Left lung (tissue), 10 donors: Measurements from ENCODE around the gene SLC7A6OS. TPM values are rescaled to one million over a fixed set of nuclear protein-coding genes. Genes with fewer than 3 reads are reported as not detected.

Experiments
- ATAC-seq: fragments of 200-7000 bp; cut with Tn5 transposase; one replicate; pipeline ENCODE4 v1.9.1; 2020; ENCODE audit warnings: moderate library complexity
- DNase-seq, 4 donors: peaks; one replicate each; pipeline ENCODE4 v3.0.0-alpha.2; 2013 to 2020
- H3K27ac ChIP-seq, 2 donors: fragments of 200-600 bp; sonication (generic) in 1 of 2; one replicate each; pipeline versions ENCODE4 v1.5.0 to v1.8.0; 2020 to 2021
- H3K27me3 ChIP-seq, 2 donors: fragments of 200-600 bp; sonication (generic) in 1 of 2; one replicate each; pipeline versions ENCODE4 v1.5.0 to v1.8.0; 2020 to 2021
- H3K36me3 ChIP-seq, 2 donors: fragments of 200-600 bp; sonication (generic) in 1 of 2; one replicate each; pipeline versions ENCODE4 v1.5.0 to v1.8.0; 2020 to 2021
- H3K4me1 ChIP-seq, 2 donors: fragments of 200-600 bp; one replicate each; pipeline ENCODE4 v1.8.0; 2021
- H3K4me3 ChIP-seq, 2 donors: fragments of 200-600 bp; sonication (generic) in 1 of 2; one replicate each; pipeline versions ENCODE4 v1.5.0 to v1.8.0; 2020 to 2021; ENCODE audit warnings: mild to moderate bottlenecking in 1 of 2
- H3K9me3 ChIP-seq, 2 donors: fragments of 200-600 bp; sonication (generic) in 1 of 2; one replicate each; pipeline versions ENCODE4 v1.5.0 to v1.8.0; 2020 to 2021
- intact Hi-C, 2 donors: fragments of 100-400 bp; cut with DNase I; formaldehyde crosslinking; loops; one replicate each; pipeline versions ENCODE4 v1.11.2 to v1.14.2; 2022
- polyA plus RNA-seq, 6 donors: library from polyadenylated mRNA; unstranded; fragments of 120-200 nt; gene quantifications; one replicate each; pipeline ENCODE4 v1.2.1, GENCODE V29; 2013; ENCODE audit not compliant: insufficient read length in 6 of 6
- total RNA-seq, 2 donors: library from RNA; stranded (reverse); fragmentation: NEBNext Ultra II Directional; extraction: Animal tissue kit (Norgen Biotek cat#: 25700); gene quantifications; one replicate each; pipeline ENCODE4 v1.2.1, GENCODE V29; 2021
- TF ChIP-seq, protein P1 (sequence below), 2 donors: fragments of 200-600 bp; sonication (generic) in 1 of 2; IDR thresholded peaks; one replicate each; pipeline versions ENCODE4 v1.5.0 to v1.8.0; 2021; ENCODE audit warnings: antibody characterized with exemption in 2 of 2
- donor health status: DM: no; HTN: yes; CAD: no.
- donor health status: DM: no; HTN: no; CAD: no.

SLC7A6OS gene
- total and polyA plus RNA-seq, 8 donors, result 11.7 to 24.4 (median 21.9) TPM

DNA sequence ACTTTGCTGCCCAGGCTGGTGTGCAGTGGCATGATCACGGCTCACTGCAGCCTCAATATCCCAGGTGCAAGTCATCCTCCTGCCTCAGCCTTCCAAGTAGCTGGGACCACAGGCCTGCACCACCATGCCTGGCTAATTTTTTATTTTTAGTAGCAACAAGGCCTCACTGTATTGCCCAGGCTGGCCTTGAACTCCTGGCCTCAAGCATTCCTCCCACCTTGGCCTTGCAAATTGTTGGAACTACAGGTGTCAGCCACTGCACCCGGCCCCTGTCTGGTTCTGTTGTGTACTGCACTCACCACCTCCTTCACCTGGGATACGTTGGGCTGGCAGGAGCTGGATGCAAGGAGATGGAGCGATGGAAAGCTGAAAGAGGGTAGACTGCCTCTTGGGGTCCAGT, 57.0 kb downstream of the SLC7A6OS start:
- DNase-seq, result no peak
- H3K36me3 ChIP-seq, result peaks cover 0 to 85% of the 10 kb centered on the region in 2 donors

DNA sequence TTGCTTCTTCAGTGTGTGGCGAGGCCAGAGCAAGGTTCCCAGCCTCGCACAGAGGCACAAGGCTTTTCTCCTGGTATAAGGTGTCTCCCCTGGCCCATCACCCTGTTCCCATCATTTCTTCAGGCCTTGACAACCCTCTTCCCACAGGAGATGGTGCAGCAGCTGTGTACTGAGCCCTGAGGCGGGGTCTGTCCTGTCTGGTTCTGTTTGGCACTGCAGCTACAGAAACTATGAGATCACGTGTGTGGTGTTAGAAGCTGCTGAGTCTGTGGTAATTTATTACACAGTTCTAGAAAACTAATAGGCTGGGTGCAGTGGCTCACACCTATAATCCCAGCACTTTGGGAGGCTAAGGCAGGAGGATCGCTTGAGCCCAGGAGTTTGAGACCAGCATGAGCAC, 58.4 kb downstream of the SLC7A6OS start:
- DNase-seq (no peak), ATAC-seq (no peak)
- H3K9me3 ChIP-seq, result no peaks in the 10 kb centered on the region
- H3K27me3 ChIP-seq, result no peaks in the 10 kb centered on the region
- intact Hi-C loops, result loop anchor here (5.0 to 10.0 kb wide), 2 partner anchors 72 to 260 kb away; no protein-coding TSS in a partner anchor
- H3K4me3 ChIP-seq, result no peak overlapping the region
- TF ChIP-seq, protein P1, sequence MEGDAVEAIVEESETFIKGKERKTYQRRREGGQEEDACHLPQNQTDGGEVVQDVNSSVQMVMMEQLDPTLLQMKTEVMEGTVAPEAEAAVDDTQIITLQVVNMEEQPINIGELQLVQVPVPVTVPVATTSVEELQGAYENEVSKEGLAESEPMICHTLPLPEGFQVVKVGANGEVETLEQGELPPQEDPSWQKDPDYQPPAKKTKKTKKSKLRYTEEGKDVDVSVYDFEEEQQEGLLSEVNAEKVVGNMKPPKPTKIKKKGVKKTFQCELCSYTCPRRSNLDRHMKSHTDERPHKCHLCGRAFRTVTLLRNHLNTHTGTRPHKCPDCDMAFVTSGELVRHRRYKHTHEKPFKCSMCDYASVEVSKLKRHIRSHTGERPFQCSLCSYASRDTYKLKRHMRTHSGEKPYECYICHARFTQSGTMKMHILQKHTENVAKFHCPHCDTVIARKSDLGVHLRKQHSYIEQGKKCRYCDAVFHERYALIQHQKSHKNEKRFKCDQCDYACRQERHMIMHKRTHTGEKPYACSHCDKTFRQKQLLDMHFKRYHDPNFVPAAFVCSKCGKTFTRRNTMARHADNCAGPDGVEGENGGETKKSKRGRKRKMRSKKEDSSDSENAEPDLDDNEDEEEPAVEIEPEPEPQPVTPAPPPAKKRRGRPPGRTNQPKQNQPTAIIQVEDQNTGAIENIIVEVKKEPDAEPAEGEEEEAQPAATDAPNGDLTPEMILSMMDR (IDR thresholded peaks at IDR 0.05), result no peak
- peaks cover 0 to 80% of the 10 kb centered on the region in 2 donors for H3K36me3 ChIP-seq
- no peak overlapping the region for H3K27ac ChIP-seq
- peaks cover 0 to 18% of the 10 kb centered on the region in 2 donors for H3K4me1 ChIP-seq

More for the DNA sequence above, 57.0 kb downstream of the SLC7A6OS start:
- intact Hi-C loops, result loop anchor here (5.0 to 10.0 kb wide), 2 partner anchors 71 to 259 kb away; no protein-coding TSS in a partner anchor
- no peak overlapping the region for H3K27ac ChIP-seq
- H3K27me3 ChIP-seq, result no peaks in the 10 kb centered on the region
- TF ChIP-seq, protein P1 (IDR thresholded peaks at IDR 0.05), result no peak
- peaks cover 0 to 13% of the 10 kb centered on the region in 2 donors for H3K4me1 ChIP-seq
- no peak for ATAC-seq
- H3K9me3 ChIP-seq, result no peaks in the 10 kb centered on the region
- H3K4me3 ChIP-seq, result no peak overlapping the region

DNA sequence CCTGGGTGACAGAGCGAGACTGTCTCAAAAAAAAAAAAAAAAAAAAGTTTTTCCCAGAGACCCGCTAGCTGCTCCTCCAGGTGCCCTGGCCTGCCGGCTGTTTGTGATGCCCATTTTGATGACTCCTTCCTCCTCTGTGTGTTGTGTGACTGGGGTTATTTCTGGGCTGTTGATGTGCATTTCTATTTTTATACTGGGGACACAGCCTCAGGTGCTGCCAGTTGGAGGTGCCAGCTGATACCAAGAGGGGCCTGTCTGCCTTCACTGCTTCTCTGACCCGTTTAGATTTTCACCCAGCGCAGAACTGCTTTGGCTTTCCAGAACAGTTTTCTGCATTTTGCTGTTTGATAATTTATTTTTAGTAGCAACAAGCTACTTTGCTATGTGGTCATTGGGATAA, 58.9 kb downstream of the SLC7A6OS start:
- Histone ChIP-seq H3K9me3 (no peaks in the 10 kb centered on the region), H3K4me1 (peaks cover 0 to 18% of the 10 kb centered on the region in 2 donors), H3K4me3 (no peak overlapping the region), H3K27ac (no peak overlapping the region), H3K36me3 (peaks cover 0 to 77% of the 10 kb centered on the region in 2 donors), H3K27me3 (no peaks in the 10 kb centered on the region)
- no peak for DNase-seq
- TF ChIP-seq, protein P1 (IDR thresholded peaks at IDR 0.05), result no peak
- intact Hi-C loops, result loop anchor here (5.0 to 10.0 kb wide), 2 partner anchors 73 to 260 kb away; no protein-coding TSS in a partner anchor
- no peak for ATAC-seq

DNA sequence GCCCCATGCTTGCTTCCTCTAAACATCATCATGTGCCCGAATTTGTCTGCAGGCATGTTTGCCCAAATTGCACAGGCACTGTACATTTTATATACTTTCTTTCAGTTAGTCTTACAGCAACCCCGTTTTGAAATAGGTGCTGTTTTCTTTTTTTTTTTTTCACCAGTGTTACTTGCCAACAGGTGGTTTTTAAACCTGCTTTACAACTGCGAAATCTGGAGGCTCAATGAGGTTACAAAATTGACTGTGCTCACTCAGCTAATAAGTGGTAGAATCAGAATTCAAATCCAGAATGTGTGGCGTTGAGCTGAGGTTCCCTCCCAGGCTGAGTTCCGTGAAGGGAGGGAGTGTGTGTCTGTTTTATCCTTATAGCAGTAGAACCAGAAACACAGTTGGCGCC, 59.8 kb downstream of the SLC7A6OS start:
- Histone ChIP-seq H3K27me3 (no peaks in the 10 kb centered on the region), H3K36me3 (peaks cover 0 to 69% of the 10 kb centered on the region in 2 donors), H3K4me3 (no peak overlapping the region), H3K27ac (no peak overlapping the region), H3K4me1 (peaks cover 5 to 27% of the 10 kb centered on the region in 2 donors), H3K9me3 (no peaks in the 10 kb centered on the region)
- DNase-seq (no peak), ATAC-seq (no peak)
- intact Hi-C loops, result loop anchor here (5.0 to 10.0 kb wide), 2 partner anchors 74 to 261 kb away; no protein-coding TSS in a partner anchor
- TF ChIP-seq, protein P1 (IDR thresholded peaks at IDR 0.05), result no peak

DNA sequence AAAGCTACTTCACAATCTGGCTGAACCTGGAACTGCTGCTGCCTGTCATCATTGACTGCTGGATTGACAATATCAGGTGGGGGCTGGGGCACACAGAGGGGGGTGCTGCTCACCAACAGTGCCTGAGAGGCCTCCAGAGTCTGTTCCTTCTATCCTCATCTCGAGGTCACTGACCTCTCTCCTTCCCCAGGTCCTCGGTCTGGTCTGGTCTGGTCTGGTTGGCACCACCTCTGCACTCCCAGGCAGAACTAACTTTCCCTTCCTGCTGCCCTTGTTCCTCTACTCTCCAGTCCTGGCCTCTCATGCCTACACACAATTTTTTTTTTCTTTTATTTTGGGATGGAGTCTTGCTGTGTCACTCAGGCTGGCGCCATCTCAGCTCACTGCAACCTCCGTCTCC, 61.4 kb downstream of the SLC7A6OS start:
- intact Hi-C loops, result no loop called here
- Histone ChIP-seq H3K4me1 (peaks cover 10 to 35% of the 10 kb centered on the region in 2 donors), H3K27me3 (no peaks in the 10 kb centered on the region), H3K4me3 (no peak overlapping the region), H3K27ac (no peak overlapping the region), H3K9me3 (no peaks in the 10 kb centered on the region), H3K36me3 (peaks cover 0 to 53% of the 10 kb centered on the region in 2 donors)
- ATAC-seq (no peak), DNase-seq (no peak)
- TF ChIP-seq, protein P1 (IDR thresholded peaks at IDR 0.05), result no peak

Other genes with a start within 250 kb of the SLC7A6OS start
- gene NFATC3, start 225.6 kb downstream of the SLC7A6OS start, total RNA-seq, result 10 to 100 TPM; 58.5 to 65.8 TPM
- gene NFATC3, start 225.6 kb downstream of the SLC7A6OS start, polyA plus RNA-seq, result 10 to 100 TPM; 34.6 to 42.9 (median 38.4) TPM
- gene ESRP2, start 74.8 kb downstream of the SLC7A6OS start, total RNA-seq, result 10 to 100 TPM; 47.9 to 62.6 TPM
- 10 to 100 TPM; 45.7 to 61.6 (median 54.2) TPM for gene ESRP2, start 74.8 kb downstream of the SLC7A6OS start, polyA plus RNA-seq
- gene PLA2G15, start 65.6 kb downstream of the SLC7A6OS start, total RNA-seq, result 10 to 100 TPM; 34.5 to 35.1 TPM
- gene PLA2G15, start 65.6 kb downstream of the SLC7A6OS start, polyA plus RNA-seq, result 10 to 100 TPM; 10.9 to 12.8 (median 11.8) TPM
- 10 to 100 TPM; 47.4 to 55.6 TPM for gene SLC7A6, start 46.4 kb downstream of the SLC7A6OS start, total RNA-seq
- 10 to 100 TPM in 5 of 6 donors, 1 to 10 TPM in 1; 9.6 to 15.5 (median 10.4) TPM for gene SLC7A6, start 46.4 kb downstream of the SLC7A6OS start, polyA plus RNA-seq
- 10 to 100 TPM; 29.0 to 35.4 TPM for gene PRMT7, start 73 bp upstream of the SLC7A6OS start, total RNA-seq
- 10 to 100 TPM; 52.0 to 66.3 (median 55.3) TPM for gene PRMT7, start 73 bp upstream of the SLC7A6OS start, polyA plus RNA-seq
- 1 to 10 TPM in 1 of 2 donors, under 1 TPM in 1; 0.79 to 2.3 TPM for gene SMPD3, start 137.6 kb upstream of the SLC7A6OS start, total RNA-seq
- 1 to 10 TPM; 2.6 to 3.7 (median 3.2) TPM for gene SMPD3, start 137.6 kb upstream of the SLC7A6OS start, polyA plus RNA-seq
- 10 to 100 TPM; 16.8 to 23.3 TPM for gene ZFP90, start 228.3 kb upstream of the SLC7A6OS start, total RNA-seq
- gene ZFP90, start 228.3 kb upstream of the SLC7A6OS start, polyA plus RNA-seq, result 10 to 100 TPM; 44.3 to 53.8 (median 47.6) TPM